Common myeloid progenitor, CD34-positive (primary cell): ENCODE data around the gene MAP2K4.
A peak's percentile ranks its signal among the peaks of the same experiment; 100 is the strongest.
"Not testable (repeated sequence)": the region's sequence is repeated elsewhere in the genome, so short reads cannot be mapped to it uniquely, and the experiment has no call there.

Experiments used
- CTCF ChIA-PET: fragments of 350-600 bp; sonication (Branson Sonifier 250); formaldehyde crosslinking; loops from one replicate; lab custom pipeline; 2021; ENCODE audit warnings: antibody characterized with exemption; lab: Charles Lee
- POLR2A ChIA-PET: fragments of 350-600 bp; sonication (Branson Sonifier 250); formaldehyde crosslinking; loops from one replicate; lab custom pipeline; 2021; ENCODE audit warnings: antibody characterized with exemption; lab: Charles Lee
- DNase-seq, 3 donors: peaks; one replicate each; pipeline versions ENCODE4 v3.0.0 to v3.0.0-alpha.2; 2013
- H3K27ac ChIP-seq, 2 experiments: 1 replicate in 1 of 2; 2 replicates in 1 of 2; pipeline ENCODE4 v1.7.0; 2013; ENCODE audit warnings: inconsistent platforms in 2 of 2, low read length in 2 of 2, mild to moderate bottlenecking in 2 of 2, low read depth in 1 of 2, moderate library complexity in 1 of 2; ENCODE audit not compliant: severe bottlenecking in 2 of 2, insufficient read depth in 1 of 2, poor library complexity in 1 of 2
- H3K27me3 ChIP-seq, 5 experiments: replicated peaks in 2 of 5; 1 replicate in 3 of 5; 2 replicates in 2 of 5; pipeline versions ENCODE4 v1.6.1 to v1.7.0; 2013; ENCODE audit warnings: low read length in 4 of 5, mild to moderate bottlenecking in 2 of 5, moderate library complexity in 2 of 5, inconsistent platforms in 1 of 5; ENCODE audit not compliant: insufficient read depth in 5 of 5, control insufficient read depth in 4 of 5
- H3K36me3 ChIP-seq, 4 experiments: 1 replicate in 2 of 4; 2 replicates in 2 of 4; pipeline versions ENCODE4 v1.6.1 to v1.7.0; 2013; ENCODE audit warnings: low read length in 3 of 4, control low read depth in 1 of 4, mild to moderate bottlenecking in 1 of 4; ENCODE audit not compliant: control insufficient read depth in 4 of 4, insufficient read depth in 4 of 4
- H3K4me1 ChIP-seq, 4 experiments: 1 replicate in 3 of 4; 2 replicates in 1 of 4; pipeline versions ENCODE4 v1.6.1 to v1.7.1; 2013; ENCODE audit warnings: low read length in 3 of 4, mild to moderate bottlenecking in 3 of 4, control low read depth in 1 of 4, inconsistent platforms in 1 of 4, moderate library complexity in 1 of 4; ENCODE audit not compliant: control insufficient read depth in 4 of 4, insufficient read depth in 4 of 4; ENCODE audit errors: control extremely low read depth in 1 of 4
- H3K4me3 ChIP-seq, 7 experiments: 1 replicate in 4 of 7; 2 replicates in 3 of 7; pipeline versions ENCODE4 v1.5.1 to v1.7.0; 2013; ENCODE audit warnings: mild to moderate bottlenecking in 7 of 7, low read length in 6 of 7, moderate library complexity in 6 of 7, inconsistent platforms in 2 of 7, low read depth in 2 of 7, control low read depth in 1 of 7; ENCODE audit not compliant: insufficient read depth in 4 of 7, control insufficient read depth in 1 of 7; ENCODE audit errors: extremely low read depth in 1 of 7
- H3K9me3 ChIP-seq, 5 experiments: 1 replicate in 4 of 5; 2 replicates in 1 of 5; pipeline versions ENCODE4 v1.6.1 to v1.7.1; 2013; ENCODE audit warnings: low read length in 4 of 5, mild to moderate bottlenecking in 2 of 5, inconsistent platforms in 1 of 5, low read depth in 1 of 5, moderate library complexity in 1 of 5; ENCODE audit not compliant: control insufficient read depth in 4 of 5, insufficient read depth in 2 of 5; ENCODE audit errors: control extremely low read depth in 1 of 5
- WGBS: methylation state at CpG from one replicate; pipeline ENCODE4 v1.1.5; 2013; ENCODE audit not compliant: insufficient coverage; 5-methylcytosine and 5-hydroxymethylcytosine counted together

Gene MAP2K4

DNA sequence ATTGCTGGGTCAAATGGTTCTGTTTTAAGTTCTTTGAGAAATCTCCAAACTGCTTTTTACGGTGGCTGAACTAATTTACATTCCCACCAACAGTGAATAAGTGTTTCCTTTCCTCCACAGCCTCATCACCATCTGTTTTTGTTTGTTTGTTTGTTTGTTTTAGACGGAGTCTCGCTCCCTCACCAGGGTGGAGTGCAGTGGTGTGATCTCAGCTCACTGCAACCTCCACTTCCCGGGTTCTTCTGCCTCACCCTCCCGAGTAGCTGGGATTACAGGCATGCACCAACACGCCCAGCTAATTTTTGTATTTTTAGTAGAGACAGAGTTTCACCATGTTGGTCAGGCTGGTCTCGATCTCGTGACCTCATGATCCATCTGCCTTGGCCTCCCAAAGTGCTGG is 141.5 kb downstream of the MAP2K4 start:
- CTCF ChIA-PET, H3K36me3 ChIP-seq, H3K4me3 ChIP-seq, H3K9me3 ChIP-seq, H3K4me1 ChIP-seq, H3K27me3 ChIP-seq, H3K27ac ChIP-seq, DNase-seq, POLR2A ChIA-PET: not testable (repeated sequence)
- 86% methylated on average over 5 of the region's 8 CpGs for WGBS

DNA sequence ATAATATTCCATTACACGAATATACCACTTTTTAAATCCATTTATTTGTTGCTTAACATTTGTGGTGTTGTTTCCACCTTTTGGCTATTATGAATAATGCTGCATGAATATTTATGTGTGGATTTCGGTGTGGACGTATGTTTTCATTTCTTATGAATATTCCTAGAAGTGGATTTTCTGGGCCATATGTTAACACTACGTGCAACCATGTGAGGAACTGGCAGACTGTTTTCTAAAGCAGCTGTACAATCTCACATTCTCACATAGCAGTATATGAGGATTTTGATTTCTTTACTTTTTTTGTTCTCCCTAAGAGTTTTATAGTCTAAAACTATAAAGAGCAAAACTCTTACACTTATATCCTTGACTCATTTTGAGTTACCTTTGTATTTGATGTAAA is 143.4 kb downstream of the MAP2K4 start:
- Histone ChIP-seq H3K36me3 (no peaks in the 10 kb centered on the region), H3K9me3 (peaks cover 0 to 4% (median 2%) of the 10 kb centered on the region in 5 experiments), H3K4me1 (no peaks in the 10 kb centered on the region), H3K27me3 (no peaks in the 10 kb centered on the region), H3K27ac (no peak overlapping the region), H3K4me3 (no peak overlapping the region)
- no CpG with 5 or more reads among the region's 4 CpGs for WGBS
- POLR2A ChIA-PET: no interaction called here
- CTCF ChIA-PET: no interaction called here
- DNase-seq: no peak

GRCh38 chr17:12178644-12179330 is 158.1 kb downstream of the MAP2K4 start:
- ChIA-PET POLR2A (no interaction called here), CTCF (no interaction called here)
- H3K36me3 ChIP-seq: no peaks in the 10 kb centered on the region
- H3K4me3 ChIP-seq: no peak overlapping the region
- no peak overlapping the region for H3K27ac ChIP-seq
- H3K4me1 ChIP-seq: no peaks in the 10 kb centered on the region
- no peak for DNase-seq
- WGBS: 93% methylated on average over 12 of the region's 13 CpGs
- H3K27me3 ChIP-seq: no peaks in the 10 kb centered on the region
- no peaks in the 10 kb centered on the region for H3K9me3 ChIP-seq

- DNase-seq: peak; percentile 7 to 44 (median 32)
- no peak overlapping the region for H3K4me3 ChIP-seq
- no peaks in the 10 kb centered on the region for H3K27me3 ChIP-seq
- ChIA-PET POLR2A (no interaction called here), CTCF (interaction anchor here (0.6 to 1.6 kb wide), 3 partner anchors 14 to 822 kb away, joined by 3 to 4 read pairs (median 4); no protein-coding TSS in a partner anchor)
- H3K9me3 ChIP-seq: no peaks in the 10 kb centered on the region
- H3K36me3 ChIP-seq: no peaks in the 10 kb centered on the region
- WGBS: 100% methylated on average over 1 of the region's 7 CpGs
- no peak overlapping the region for H3K27ac ChIP-seq
- no peaks in the 10 kb centered on the region for H3K4me1 ChIP-seq
Measured at GRCh38 chr17:12180644-12181261, 160.1 kb downstream of the MAP2K4 start.

DNA sequence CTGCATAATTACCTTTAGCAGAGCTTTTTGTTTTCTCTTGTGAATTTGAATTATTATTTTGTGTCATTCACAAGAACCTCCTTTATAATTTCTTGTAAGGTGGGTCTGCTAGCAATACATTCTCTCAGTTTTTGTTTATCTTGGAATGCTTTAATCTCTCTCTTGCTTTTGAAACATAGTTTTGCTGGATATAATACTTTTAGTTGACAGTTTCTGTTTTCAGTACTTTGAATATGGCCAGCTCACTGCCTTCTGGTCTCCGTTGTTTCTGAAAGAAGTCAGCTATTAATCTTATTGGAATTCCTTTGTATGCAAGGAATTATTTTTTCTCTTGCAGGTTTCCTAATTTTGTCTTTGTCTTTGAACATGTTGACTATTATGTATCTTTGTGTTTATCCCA is 167.0 kb downstream of the MAP2K4 start:
- DNase-seq: no peak
- ChIA-PET CTCF (no interaction called here), POLR2A (no interaction called here)
- H3K36me3 ChIP-seq: no peaks in the 10 kb centered on the region
- no peaks in the 10 kb centered on the region for H3K27me3 ChIP-seq
- H3K4me3 ChIP-seq: no peak overlapping the region
- H3K9me3 ChIP-seq: peaks cover 0 to 13% (median 1%) of the 10 kb centered on the region in 5 experiments
- WGBS: 80% methylated on average over 1 of the region's 1 CpG
- no peak overlapping the region for H3K27ac ChIP-seq
- H3K4me1 ChIP-seq: no peaks in the 10 kb centered on the region

- POLR2A ChIA-PET: no interaction called here
- H3K4me3 ChIP-seq: no peak overlapping the region
- H3K9me3 ChIP-seq: peaks cover 0 to 9% (median 1%) of the 10 kb centered on the region in 5 experiments
- H3K4me1 ChIP-seq: no peaks in the 10 kb centered on the region
- CTCF ChIA-PET: no interaction called here
- no peaks in the 10 kb centered on the region for H3K27me3 ChIP-seq
- no peaks in the 10 kb centered on the region for H3K36me3 ChIP-seq
- DNase-seq: no peak
- 93% methylated on average over 3 of the region's 3 CpGs for WGBS
- H3K27ac ChIP-seq: no peak overlapping the region
Measured at GRCh38 chr17:12193144-12193735, 172.6 kb downstream of the MAP2K4 start.
